Mononuclear cell (primary cell): ENCODE measurements around the gene TMEM229A. TPM values are rescaled to one million over a fixed set of nuclear protein-coding genes. Genes with fewer than 3 reads are reported as not detected.
"Not testable (repeated sequence)": the region's sequence is repeated elsewhere in the genome, so short reads cannot be mapped to it uniquely, and the experiment has no call there.

Experiments
- H3K27me3 ChIP-seq: 2 replicates; pipeline ENCODE4 v1.6.0; 2011; ENCODE audit warnings: low read length, control low read depth; ENCODE audit not compliant: insufficient read depth
- H3K4me1 ChIP-seq: 2 replicates; pipeline ENCODE4 v1.5.1; 2011; ENCODE audit warnings: mild to moderate bottlenecking, low read length, control low read depth; ENCODE audit not compliant: insufficient read depth
- H3K4me3 ChIP-seq: 2 replicates; pipeline ENCODE4 v1.5.1; 2011; ENCODE audit warnings: mild to moderate bottlenecking, low read length, moderate library complexity
- H3K9me3 ChIP-seq: 2 replicates; pipeline ENCODE4 v1.5.1; 2011; ENCODE audit warnings: low read depth, mild to moderate bottlenecking, control low read depth, low read length
- total RNA-seq: library from RNA; depleted of rRNA; stranded (reverse); fragments of >200 nt; gene quantifications from one replicate; pipeline ENCODE4 v1.2.3, GENCODE V29; 2012

TMEM229A gene
- total RNA-seq, 1 donor: not detected

GRCh38 chr7:124042826-124043225 lies 10.0 kb upstream of the TMEM229A start:
- Histone ChIP-seq H3K4me1 (no peaks in the 10 kb centered on the region), H3K4me3 (no peak overlapping the region), H3K27me3 (no peaks in the 10 kb centered on the region), H3K9me3 (no peaks in the 10 kb centered on the region)

- peaks cover 3% of the 10 kb centered on the region for H3K27me3 ChIP-seq
- H3K4me1 ChIP-seq: no peaks in the 10 kb centered on the region
- H3K9me3 ChIP-seq: no peaks in the 10 kb centered on the region
- no peak overlapping the region for H3K4me3 ChIP-seq
Measured at GRCh38 chr7:124041439-124041838, 8.6 kb upstream of the TMEM229A start.

- H3K9me3 ChIP-seq, H3K4me3 ChIP-seq, H3K4me1 ChIP-seq: not testable (repeated sequence)
- peaks cover 27% of the 10 kb centered on the region for H3K27me3 ChIP-seq
Measured at GRCh38 chr7:124037902-124038301, 5.0 kb upstream of the TMEM229A start.

- Histone ChIP-seq H3K27me3 (peaks cover 47% of the 10 kb centered on the region), H3K4me1 (no peaks in the 10 kb centered on the region), H3K4me3 (no peak overlapping the region), H3K9me3 (no peaks in the 10 kb centered on the region)
Measured at GRCh38 chr7:124035706-124036105, 2.8 kb upstream of the TMEM229A start.

- H3K4me1 ChIP-seq: no peaks in the 10 kb centered on the region
- peaks cover 55% of the 10 kb centered on the region for H3K27me3 ChIP-seq
- H3K9me3 ChIP-seq: no peaks in the 10 kb centered on the region
- no peak overlapping the region for H3K4me3 ChIP-seq
Measured at GRCh38 chr7:124034754-124035100, 1.9 kb upstream of the TMEM229A start.

GRCh38 chr7:124033807-124034753 lies 1.2 kb upstream of the TMEM229A start:
- Histone ChIP-seq H3K27me3 (peaks cover 60% of the 10 kb centered on the region), H3K4me1 (no peaks in the 10 kb centered on the region), H3K9me3 (no peaks in the 10 kb centered on the region), H3K4me3 (no peak overlapping the region)

- H3K9me3 ChIP-seq: no peaks in the 10 kb centered on the region
- peaks cover 62% of the 10 kb centered on the region for H3K27me3 ChIP-seq
- H3K4me1 ChIP-seq: no peaks in the 10 kb centered on the region
- H3K4me3 ChIP-seq: no peak overlapping the region
Measured at GRCh38 chr7:124033095-124033806, 384 bp upstream of the TMEM229A start.

- Histone ChIP-seq H3K27me3 (peaks cover 63% of the 10 kb centered on the region), H3K4me3 (no peak overlapping the region), H3K9me3 (no peaks in the 10 kb centered on the region), H3K4me1 (no peaks in the 10 kb centered on the region)
Measured at GRCh38 chr7:124031919-124032318, 948 bp downstream of the TMEM229A start.

- peaks cover 60% of the 10 kb centered on the region for H3K27me3 ChIP-seq
- H3K9me3 ChIP-seq: no peaks in the 10 kb centered on the region
- H3K4me1 ChIP-seq: no peaks in the 10 kb centered on the region
- H3K4me3 ChIP-seq: no peak overlapping the region
Measured at GRCh38 chr7:124031406-124031805, 1.5 kb downstream of the TMEM229A start.

GRCh38 chr7:124030964-124031363 lies 1.9 kb downstream of the TMEM229A start:
- Histone ChIP-seq H3K4me1 (no peaks in the 10 kb centered on the region), H3K4me3 (no peak overlapping the region), H3K27me3 (peaks cover 56% of the 10 kb centered on the region), H3K9me3 (no peaks in the 10 kb centered on the region)

- Histone ChIP-seq H3K4me1 (no peaks in the 10 kb centered on the region), H3K27me3 (peaks cover 49% of the 10 kb centered on the region), H3K4me3 (no peak overlapping the region), H3K9me3 (no peaks in the 10 kb centered on the region)
Measured at GRCh38 chr7:124029396-124030188, 3.3 kb downstream of the TMEM229A start.

- Histone ChIP-seq H3K9me3 (no peaks in the 10 kb centered on the region), H3K4me3 (no peak overlapping the region), H3K27me3 (peaks cover 32% of the 10 kb centered on the region), H3K4me1 (no peaks in the 10 kb centered on the region)
Measured at GRCh38 chr7:124027236-124027635, 5.6 kb downstream of the TMEM229A start.

- not testable (repeated sequence) for H3K4me1 ChIP-seq, H3K9me3 ChIP-seq, H3K4me3 ChIP-seq, H3K27me3 ChIP-seq
Measured at GRCh38 chr7:124024329-124024728, 8.5 kb downstream of the TMEM229A start.

- no peaks in the 10 kb centered on the region for H3K4me1 ChIP-seq
- no peaks in the 10 kb centered on the region for H3K9me3 ChIP-seq
- H3K27me3 ChIP-seq: no peaks in the 10 kb centered on the region
- no peak overlapping the region for H3K4me3 ChIP-seq
Measured at GRCh38 chr7:124022551-124022950, 10.3 kb downstream of the TMEM229A start.

- no peaks in the 10 kb centered on the region for H3K27me3 ChIP-seq
- no peaks in the 10 kb centered on the region for H3K9me3 ChIP-seq
- H3K4me1 ChIP-seq: no peaks in the 10 kb centered on the region
- no peak overlapping the region for H3K4me3 ChIP-seq
Measured at GRCh38 chr7:124020060-124020459, 12.8 kb downstream of the TMEM229A start.
